GM19240 (cell line): Measurements from ENCODE around the gene TRAF3IP1.
"Not testable (repeated sequence)": the region's sequence is repeated elsewhere in the genome, so short reads cannot be mapped to it uniquely, and the experiment has no call there.

Experiments
- DNase-seq: peaks from one replicate; pipeline ENCODE4 v3.0.0; 2011; ENCODE audit warnings: low spot score; ENCODE audit not compliant: insufficient read length

Gene TRAF3IP1

DNA sequence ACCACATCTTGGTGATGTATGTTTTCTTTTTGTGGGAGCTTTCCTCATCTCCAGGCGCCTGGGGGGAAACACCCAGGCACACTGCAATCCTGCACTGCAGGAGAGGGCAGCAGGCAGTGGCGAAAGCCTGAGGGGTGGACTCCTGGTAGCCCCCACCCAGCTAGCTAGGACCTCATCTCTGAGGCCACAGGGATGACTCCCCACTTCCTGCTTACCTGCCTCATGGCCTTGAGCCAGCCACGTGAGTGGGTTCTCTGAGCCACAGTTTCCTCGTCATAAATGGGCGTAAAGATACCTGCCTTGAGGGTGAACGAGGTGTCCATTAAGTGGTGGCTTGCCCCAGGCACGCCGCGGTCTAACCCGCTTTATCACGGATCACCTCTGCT lies 19.1 kb downstream of the TRAF3IP1 start:
- DNase-seq = no peak

DNA sequence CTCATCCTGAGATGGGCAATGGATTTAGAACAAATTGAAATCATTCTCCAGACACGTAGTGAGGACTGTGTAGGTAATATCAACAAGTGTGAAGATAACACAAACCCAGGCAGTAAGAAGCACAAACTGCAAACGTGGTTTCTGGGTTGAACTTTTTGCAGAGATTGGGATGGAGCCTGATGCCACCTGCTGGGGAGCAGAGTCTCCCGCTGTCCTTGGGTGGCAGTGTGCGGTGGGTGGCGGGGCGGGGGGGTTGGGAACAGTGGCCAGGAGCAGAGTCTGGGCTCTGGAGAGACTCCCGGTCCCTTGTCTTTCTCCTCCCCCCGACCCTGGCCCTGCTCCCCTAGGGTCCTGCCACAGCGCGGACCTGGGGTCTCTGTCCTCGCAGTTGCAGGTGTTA lies 19.5 kb downstream of the TRAF3IP1 start:
- DNase-seq = no peak

DNA sequence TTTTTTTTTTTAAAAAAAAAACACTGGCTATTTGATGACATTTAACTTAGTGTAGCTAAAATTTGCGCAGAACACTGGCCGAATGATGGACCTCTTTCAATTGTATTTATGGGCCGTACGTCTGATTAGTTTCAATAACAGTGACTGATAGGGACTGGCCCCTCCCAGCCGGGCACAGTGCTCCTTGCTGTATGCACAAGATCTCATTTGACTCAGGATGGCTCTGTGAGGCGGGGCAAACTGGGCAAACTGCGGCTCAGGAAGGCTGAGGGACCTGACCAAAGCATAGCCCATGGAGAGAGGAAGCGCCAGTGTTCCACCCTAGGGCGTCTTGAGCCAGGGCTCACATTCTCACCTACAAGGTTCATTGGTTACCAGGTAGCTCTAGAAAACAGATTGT lies 21.2 kb downstream of the TRAF3IP1 start:
- no peak for DNase-seq

DNA sequence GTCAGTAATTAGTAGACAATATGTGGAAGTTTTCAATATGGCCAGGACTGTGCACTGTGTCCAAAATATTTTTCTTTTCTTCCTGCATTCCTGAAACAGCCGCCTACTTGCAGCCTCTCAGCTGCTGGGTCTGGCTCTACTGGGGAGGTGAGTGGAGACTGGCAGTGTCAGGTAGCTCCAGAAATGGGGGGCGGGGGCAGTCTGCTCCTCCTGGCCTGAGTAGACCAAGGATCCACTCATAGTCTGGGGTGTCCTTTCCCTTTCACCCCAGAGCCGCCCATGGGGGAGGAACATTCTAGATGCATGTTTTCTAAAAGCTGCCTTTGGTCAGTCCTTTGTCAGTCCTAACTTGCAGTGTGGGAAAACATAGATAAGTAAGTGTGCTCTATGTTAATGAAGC lies 23.7 kb downstream of the TRAF3IP1 start:
- DNase-seq = no peak

DNA sequence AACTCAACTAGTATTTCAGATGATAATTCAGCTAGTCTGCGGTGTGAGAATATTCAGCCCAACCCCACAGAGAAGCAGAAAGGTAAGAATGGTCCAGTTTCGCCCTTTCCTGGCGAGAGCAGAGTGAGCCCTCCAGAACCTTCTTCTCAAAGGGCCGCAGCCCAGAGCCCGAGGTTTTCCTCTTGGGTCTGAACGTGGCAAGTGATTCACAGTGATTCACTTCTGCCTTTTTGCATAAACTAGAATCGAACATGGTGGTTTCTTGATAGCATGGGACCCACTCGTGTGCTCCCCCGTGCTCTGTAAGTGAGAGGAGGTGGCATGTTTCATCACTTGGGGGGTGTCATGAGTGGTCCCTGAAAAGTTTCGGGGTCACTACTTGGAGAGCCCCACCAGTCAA lies 24.2 kb downstream of the TRAF3IP1 start:
- DNase-seq = no peak

DNA sequence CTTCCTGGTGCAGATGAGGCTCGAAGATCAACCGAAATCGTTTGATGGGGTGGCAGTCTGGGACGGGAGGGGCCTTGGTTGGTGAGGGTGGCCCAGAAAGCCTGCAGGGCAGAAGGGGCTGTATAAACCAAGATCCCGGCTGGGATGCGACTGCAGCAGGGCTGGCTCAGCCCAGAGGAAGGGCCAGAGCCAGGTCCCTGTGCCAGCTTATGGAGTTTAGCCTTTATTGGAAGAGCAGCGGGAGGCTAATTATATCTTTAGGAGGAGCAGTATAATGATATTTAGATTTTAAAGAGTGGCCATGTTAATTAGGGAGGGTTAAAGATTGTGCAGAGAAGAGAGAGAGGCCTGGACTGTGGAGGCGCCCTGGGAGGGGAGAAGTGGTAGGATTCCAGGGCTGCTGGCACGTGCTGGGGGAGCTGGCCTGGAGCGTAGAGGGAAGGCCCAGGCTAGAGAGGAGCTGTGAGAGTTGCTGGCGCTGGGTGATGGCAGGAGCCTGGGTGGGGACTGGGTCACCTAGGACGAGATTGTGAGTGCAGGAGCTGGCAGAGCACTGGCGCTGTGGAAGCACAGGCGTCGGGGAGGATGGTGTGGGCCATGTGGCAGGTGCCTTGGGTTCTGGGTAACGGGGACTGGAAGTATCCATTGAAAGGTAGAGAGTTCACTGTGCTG lies 25.1 kb downstream of the TRAF3IP1 start:
- no peak for DNase-seq

DNA sequence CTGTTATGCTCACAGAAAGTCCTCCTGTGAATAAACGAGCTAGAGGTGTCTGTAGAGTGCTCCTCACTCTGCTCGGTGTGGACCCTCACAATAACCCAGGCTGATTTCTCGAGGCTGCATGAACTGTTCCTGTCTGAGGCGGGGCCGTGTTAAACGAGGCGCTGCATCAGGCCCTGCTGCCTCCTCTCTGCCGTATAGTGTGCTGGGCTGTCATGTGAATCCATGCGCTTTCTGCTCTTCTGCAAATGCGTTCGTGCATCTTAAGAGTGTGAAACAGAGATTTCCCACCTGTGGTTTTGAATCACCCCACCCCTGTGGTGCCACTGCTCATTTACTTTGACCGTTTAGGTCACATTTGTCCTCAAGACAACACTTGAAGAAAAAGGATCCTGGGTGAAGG lies 26.2 kb downstream of the TRAF3IP1 start:
- DNase-seq = peak; percentile 11

DNA sequence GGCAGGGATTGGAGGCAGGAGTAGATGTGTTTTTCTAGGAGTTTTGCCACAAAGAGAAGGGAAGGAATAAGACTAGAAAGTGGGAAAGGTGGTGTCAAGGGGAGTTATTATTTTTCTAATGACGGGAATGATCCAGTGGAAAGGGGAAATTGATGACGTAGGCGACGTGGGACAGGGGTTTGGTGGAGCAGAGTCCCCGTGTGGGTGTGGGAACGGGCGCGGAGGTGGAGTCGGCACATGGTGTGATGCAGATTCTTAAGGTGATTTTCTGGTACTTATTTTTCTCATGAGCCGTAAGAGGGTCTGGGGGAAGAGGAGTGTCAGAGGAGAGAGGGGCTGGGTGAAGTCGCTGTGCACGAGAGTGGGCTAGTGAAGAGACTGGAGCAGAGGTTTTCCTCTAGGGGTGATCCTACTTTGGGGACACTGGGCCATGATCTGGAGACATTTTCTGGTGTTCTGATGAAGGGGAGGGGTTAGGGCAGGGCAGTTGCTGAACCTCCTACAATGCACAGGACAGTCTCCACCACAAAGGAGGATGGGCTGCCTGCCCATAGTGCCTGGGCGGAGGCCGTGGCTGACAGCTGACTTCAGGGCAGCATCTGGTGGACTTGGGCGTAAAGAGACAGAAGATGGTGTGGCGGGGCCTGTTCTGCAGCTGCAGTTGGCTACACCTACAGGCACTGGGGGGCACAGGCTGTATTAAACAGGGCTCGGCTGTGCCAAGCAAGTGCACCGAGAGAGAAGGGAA lies 30.0 kb downstream of the TRAF3IP1 start:
- DNase-seq = no peak

DNA sequence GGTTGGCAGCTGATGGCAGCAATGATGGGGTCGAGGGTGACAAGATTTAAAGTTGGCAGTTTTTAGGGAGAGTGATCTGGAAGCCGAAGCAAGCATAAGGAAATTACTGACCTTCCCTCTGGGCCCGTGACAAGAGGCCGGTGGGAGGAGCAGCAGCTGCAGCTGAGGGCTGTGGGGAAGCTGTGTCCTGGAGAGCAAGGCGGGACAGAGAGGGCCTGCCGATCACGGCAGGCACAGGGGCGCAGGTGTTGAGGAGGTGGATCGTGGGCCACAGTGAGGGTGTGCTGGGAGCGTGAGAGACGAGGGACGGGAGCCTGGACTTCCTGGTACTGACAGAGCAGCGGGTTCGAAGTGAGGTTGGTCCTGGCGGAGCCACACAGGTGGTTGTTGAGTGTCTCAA lies 31.0 kb downstream of the TRAF3IP1 start:
- no peak for DNase-seq

DNA sequence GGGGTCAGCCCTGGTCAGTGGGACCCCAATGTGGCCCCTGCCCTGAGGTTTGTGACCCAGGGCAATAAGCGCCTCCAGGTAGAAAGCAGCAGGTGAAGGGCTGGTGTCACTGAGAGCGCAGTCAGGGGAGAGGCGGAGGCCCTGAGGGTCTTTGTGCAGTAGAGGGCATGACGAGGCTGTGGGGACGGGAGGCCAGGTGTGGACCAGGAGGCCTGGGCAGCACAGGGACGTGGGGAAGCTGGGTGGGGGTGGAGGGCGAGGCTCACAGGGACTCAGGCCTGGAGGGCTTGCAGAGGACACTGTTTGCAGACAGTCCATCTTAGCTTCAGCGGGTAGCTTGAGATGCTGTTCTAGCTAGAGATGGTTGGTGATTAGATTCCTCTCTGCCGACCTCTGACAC lies 32.0 kb downstream of the TRAF3IP1 start:
- no peak for DNase-seq

DNA sequence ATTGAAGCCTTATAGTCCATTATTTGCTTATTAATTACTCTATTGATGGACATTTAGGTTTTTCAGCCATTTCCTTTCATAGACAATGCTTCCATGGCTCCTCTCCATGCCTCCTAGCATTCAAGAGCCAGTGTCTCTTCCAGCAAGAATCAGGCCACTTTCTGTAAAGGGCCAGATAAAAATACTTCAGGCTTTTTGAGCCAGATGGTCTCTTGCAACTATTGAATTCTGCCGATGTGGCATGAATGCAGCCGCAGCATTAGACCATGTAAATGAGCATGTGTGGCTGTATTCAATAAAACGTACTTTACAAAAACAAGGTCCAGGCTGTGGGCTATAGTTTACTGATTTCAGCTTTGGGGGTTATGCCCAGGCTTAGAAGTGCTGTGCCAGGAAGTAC lies 38.5 kb downstream of the TRAF3IP1 start:
- DNase-seq = no peak

DNA sequence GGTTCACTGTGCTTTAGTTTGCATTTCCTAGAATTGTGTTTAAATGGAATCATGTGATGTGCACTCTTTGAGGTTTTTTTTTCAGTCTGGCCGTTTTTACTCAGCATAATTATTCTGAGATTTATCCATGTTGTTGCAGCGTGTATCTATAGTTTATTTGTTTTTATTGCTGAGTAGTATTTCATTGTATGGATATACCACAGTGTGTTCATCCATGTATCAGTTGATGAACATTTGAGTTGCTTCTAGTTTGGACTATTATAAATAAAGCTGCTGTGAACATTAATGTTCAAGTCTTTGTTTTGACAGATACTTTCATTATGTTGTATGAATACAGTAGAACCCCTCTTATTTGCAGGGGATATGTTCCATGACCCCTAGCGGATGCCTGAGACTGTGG lies 39.1 kb downstream of the TRAF3IP1 start:
- DNase-seq = no peak

DNA sequence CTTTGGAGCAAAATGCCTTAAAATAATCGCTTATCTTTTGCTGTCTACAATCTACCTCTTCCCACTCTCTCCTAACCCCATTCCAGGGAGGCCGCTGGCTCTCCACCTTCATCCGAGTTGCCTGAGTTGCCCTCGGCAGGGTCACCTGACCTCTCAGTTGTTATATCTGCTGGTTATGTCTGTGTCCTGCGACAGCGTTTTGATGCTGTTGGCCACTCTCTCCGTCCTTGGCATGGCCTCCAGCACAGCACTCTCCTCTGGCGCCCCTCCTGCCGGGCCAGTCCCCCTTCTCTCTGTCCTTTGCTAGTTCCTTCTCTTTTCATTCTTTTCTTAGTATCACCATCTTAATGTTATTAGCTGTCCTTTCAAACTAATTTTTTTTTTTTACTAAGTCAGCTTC lies 41.6 kb downstream of the TRAF3IP1 start:
- no peak for DNase-seq

DNA sequence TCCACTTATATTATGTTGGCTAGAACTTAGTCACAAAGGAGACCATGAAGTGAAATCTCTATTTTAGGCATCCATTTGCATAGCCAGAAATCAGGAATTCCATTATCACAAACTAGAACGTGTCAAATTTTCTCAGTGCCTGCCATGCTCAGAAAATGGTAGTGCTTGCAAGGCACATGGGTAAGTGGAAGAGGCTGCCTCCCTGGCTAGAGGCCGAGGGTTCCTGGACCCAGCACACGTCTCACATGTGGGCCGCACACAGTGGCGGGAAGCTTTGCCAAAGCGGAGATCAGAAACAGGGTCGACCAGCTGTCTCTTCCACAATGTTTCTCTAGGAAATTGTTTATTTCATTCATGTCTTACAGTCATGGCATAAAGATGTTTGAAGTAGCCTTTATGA lies 42.3 kb downstream of the TRAF3IP1 start:
- DNase-seq = no peak

DNA sequence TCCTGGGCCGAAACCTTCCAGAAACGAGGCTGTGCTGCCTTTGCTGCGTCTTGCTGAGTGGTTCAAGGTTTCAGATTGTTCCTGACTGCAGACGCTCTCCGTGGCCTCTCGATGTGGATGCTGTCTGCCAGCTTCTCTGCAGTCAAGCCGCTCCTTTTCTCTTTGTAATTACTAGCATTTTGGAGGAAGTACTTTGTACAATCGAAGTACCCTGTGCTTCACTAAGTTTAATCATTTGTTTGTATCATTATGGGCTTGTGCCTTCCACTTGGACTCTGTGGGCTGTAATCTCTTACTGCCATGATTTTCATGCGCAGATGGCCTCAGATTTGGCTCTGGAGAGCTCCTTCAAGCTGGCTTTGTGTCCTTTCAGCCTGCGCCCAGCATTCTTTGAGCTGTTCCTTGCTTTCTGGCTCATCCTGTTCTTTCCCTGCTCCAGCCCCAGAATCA lies 49.3 kb downstream of the TRAF3IP1 start:
- DNase-seq = no peak

DNA sequence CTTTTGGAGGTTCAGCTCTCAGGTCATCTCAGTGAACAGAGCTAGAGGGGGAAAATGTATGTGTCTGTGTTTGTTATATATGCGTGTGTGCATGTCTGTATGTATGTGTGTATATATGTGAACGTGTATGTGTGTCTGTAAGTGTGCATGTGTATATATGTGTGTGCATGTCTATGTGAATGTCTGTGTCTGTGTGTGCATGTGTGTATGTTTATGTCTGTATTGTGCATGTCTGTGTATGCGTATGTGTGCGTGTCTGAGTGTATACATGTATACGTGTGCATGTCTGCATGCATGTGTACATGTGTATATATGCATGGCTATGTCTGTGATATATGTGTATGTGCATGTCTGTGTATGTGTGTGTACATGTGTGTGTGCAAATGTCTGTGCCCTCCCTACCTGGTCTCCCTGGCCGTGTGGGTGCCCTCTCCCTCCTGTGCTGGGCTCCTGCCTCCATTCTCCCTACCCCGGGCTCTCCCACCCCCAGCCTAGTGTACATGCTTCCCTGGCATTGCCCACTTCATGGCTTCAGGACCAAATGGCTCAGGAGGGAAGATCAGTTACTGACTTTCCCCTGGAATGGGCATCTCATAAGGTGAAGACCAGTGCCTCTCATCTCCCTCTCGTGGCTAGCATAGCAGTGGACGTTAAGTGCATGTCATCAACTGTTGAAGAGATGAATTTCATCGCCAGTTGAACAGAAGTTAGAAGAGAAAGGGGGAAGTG lies 49.9 kb downstream of the TRAF3IP1 start:
- DNase-seq = no peak

DNA sequence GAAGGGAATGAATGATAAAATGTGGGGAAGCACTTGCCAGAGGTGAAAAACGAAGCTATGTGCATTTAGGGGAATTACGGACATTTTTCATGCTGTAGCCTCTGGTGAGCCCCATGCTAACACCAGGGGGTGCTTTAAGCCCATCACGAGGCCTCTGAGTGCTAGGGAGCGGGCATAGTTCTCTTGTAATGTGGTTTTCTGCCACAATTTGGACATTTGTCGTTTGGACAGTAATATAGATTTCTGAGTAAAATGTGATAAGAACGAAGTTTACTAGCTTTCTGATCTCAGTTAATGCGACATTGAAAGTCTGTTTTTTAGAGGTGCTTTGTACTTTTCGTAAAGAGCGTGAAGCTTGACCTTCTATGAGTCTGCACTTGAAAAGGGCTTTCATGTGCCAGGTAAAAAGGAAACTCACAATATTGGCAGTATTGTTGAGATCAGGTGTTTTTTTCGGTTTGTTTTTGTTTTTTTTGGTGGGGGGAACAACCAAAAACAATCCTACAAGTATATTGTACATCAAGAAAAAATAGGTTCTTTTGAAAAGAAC lies 50.6 kb downstream of the TRAF3IP1 start:
- DNase-seq = peak; percentile 18

DNA sequence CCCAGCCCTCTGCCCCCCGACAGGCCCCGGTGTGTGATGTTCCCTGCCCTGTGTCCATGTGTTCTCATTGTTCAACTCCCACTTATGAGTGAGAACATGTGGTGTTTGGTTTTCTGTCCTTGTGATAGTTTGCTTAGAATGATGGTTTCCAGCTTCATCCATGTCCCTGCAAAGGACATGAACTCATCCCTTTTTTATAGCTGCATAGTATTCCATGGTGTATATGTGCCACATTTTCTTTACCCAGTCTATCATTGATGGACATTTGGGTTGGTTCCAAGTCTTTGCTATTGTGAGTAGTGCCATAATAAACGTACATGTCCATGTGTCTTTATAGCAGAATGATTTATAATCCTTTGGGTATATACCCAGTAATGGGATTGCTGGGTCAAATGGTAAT lies 52.0 kb downstream of the TRAF3IP1 start:
- not testable (repeated sequence) for DNase-seq

DNA sequence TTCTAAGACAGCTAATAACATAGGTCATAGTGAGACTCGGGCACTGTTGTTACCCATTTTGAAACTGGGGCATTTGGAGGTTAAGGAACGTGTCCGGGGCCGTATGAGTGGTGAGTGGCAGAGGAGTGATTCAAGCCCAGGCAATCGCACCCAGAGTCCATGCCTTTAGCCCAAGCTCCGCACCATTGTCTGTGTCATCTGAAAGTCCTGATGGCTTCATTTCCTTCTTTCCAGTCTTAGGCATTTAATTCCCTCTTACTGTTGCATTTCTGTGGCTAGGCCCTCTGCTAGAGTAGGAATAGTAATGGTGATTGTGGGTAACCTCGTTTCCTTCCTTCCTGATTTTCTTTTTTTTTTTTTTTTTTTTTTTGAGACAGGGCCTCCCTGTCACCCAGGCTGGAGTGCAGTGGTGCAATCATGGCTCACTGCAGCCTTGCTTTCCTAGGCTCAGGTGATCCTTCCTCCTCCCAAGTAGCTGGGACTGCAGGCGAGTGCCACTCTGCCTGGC lies 56.6 kb downstream of the TRAF3IP1 start:
- DNase-seq = no peak

DNA sequence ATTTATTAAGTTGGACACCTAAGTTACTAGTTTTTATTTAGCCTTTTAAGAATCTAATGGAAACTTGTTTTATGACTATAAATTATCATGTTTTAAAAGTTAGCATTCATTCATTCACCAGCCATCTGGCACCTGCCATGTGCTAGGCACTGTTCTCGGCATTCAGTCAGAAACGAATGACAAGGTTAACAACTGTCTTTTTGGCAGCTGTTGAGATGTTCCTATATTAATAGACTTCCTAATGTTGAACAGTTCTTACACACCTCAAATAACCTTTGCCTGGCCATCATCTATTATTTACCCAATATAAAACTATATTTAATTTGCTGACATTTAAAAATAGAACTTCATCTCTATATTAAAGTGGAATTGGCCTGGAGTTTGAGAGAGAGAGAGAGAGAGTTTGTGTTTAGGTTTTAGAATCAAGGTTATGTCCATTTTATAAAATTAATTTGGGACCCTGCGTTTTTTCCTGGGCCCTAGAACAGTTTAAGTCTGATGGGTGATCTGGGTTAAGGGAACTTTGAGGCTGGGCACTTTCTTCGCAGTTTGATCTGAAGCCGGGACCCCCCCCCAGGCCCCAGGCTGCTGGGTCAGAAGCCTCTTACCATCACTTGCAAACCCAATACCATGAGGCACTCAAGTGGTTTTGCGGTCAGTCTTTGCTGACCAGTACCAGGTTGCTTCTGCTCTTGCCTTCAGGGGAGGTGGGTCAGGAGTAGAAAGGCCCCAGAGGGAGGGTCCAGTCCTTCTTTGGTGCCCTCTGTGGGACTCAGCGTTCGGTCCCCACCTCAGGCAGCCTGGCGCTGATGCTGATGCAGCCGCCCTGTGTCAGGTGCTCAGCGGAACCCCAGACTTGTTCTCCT lies 58.1 kb downstream of the TRAF3IP1 start:
- DNase-seq = no peak
